GM21381 (cell line): ENCODE measurements around the gene TRAPPC12.

Experiments
- ATAC-seq: cut with Tn5 transposase; IDR thresholded peaks from one replicate; pipeline ENCODE4 v1.9.1; 2021; ENCODE audit warnings: mild to moderate bottlenecking, moderate library complexity; ENCODE audit not compliant: unreplicated experiment

Gene TRAPPC12

DNA sequence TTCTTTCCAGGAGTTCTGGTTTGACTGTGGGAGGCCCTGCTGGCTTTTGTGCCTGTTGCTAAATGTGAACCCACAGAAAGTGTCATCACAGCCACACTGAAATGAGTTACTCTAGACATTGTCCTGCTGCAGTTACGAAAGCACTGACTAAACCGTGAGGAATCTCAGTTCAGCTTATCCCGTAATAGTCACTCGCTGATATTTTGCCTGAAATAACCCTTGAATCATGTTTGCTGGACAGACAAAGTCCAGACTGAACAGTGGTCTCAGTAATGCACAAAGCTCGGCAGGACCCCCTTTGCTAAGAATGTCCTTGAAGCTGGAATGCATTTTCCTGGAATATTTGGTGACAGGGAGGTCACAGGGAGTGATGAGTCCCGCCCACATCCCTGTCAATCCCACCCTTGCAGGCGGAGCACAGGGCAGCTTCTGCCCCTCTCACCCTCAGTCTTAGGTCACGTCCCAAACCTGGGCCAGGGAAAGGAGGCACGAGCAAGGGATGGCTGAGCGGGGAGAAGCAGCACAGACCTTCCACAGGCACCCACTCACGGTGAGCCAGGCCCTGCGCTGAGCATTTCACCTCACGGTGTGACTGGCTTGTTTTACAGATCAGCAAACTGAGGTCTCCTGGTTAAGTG, 86.5 kb downstream of the TRAPPC12 start:
- no peak for ATAC-seq

- ATAC-seq: no peak
These were observed 87.0 kb downstream of the TRAPPC12 start for GRCh38 chr2:3466482-3466863.

DNA sequence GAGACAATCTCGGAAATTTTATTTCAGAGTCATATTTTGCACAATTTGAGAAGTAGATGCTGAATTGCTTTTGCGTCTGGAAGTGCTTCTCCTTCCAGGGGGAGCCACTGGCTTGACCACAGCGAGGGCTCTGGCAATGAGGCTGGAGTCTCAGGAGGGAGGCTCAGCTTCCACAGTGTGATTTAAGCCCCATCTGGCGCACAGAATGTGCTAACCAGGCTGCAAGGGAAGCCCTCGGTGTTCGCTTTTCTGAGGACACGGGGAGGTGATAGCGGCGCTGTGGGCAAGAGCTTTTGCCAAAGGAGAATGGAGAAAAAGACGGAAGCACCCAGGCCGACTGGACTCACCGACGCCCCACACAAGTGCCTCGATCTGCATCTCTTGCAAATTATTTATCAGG, 87.5 kb downstream of the TRAPPC12 start:
- ATAC-seq: no peak

DNA sequence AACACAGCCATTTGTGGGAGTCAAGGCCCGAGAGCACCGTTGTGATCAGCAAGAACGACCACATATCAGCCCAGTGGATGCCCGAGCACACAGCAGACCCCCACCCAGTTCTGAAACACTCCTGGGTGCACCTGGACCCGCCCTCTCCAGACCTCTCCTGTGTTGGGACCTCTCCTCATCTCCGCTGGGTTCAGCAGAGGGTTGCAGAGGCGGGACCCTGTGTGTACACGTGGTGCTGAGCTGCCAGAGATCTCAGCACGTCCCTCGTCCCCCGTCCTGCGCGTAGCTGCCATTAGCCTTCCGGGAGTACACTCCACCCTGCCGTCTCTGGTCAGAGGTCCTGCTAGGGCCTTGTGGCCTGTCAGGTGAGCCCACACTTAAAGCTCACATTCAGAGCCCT, 88.2 kb downstream of the TRAPPC12 start:
- ATAC-seq: no peak

GRCh38 chr2:3468296-3468988, 88.9 kb downstream of the TRAPPC12 start:
- ATAC-seq: no peak

- ATAC-seq: no peak
These were observed 90.0 kb downstream of the TRAPPC12 start for GRCh38 chr2:3469486-3469885.

- no peak for ATAC-seq
These were observed 90.7 kb downstream of the TRAPPC12 start for GRCh38 chr2:3470166-3470651.

GRCh38 chr2:3470856-3471737, 91.6 kb downstream of the TRAPPC12 start:
- no peak for ATAC-seq

- no peak for ATAC-seq
These were observed 92.8 kb downstream of the TRAPPC12 start for GRCh38 chr2:3472296-3472695.

DNA sequence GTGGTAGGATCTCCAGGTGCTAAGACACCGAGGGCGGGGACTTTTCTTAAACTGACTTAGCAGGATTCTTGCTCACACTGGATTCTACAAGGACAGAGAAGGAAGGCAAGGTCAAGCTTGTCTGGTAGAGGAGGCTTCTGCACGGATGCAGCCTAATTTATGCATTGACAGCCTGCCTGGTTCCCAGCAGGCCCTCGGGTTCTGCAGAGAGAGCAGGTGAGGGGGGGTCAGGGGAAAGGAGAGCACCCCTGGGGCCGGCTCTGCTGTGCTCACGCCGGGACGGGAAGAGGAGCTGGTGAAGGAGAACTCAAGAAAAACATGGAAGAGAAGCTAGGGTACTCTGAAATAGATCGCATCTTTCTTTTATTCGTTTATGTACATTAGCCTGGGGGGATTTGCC, 93.5 kb downstream of the TRAPPC12 start:
- ATAC-seq: no peak

GRCh38 chr2:3475771-3476170, 96.3 kb downstream of the TRAPPC12 start:
- ATAC-seq: no peak

- no peak for ATAC-seq
These were observed 97.0 kb downstream of the TRAPPC12 start for GRCh38 chr2:3476321-3476984.

DNA sequence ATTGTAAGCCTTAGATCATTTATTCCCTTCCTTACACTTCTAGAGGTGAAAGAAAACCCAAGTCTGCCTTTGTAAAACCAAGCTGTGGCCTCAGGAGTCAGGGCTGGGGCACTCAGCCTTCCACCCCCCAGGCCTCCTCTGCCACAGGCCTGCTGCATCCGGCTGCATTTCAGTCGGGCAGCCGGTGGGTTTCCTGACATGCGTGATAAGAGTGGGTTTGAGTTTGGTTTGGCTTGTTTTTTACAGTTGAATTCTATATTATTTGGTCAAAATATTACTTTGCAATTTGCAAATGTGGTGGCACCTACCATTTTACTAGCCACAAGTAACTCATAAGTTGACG, 97.5 kb downstream of the TRAPPC12 start:
- ATAC-seq: no peak

DNA sequence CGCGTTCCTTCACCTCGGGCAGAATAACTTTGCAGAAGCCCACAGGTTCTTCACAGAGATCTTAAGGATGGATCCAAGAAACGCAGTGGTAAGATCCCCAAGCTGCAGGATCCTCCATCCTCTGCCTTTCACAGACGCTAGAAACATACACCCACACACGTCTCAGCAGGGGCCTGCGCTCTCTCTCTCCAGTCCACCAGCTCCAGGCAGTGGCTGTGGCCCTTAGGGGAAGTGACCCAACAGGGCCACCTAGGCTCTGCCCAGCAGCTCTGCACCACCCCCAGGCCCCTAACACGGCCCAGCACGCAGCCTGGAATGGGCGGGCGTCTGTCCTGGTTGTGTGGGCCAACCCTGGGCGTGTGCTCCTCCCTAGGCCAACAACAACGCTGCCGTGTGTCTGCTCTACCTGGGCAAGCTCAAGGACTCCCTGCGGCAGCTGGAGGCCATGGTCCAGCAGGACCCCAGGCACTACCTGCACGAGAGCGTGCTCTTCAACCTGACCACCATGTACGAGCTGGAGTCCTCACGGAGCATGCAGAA, 99.4 kb downstream of the TRAPPC12 start:
- ATAC-seq: no peak

DNA sequence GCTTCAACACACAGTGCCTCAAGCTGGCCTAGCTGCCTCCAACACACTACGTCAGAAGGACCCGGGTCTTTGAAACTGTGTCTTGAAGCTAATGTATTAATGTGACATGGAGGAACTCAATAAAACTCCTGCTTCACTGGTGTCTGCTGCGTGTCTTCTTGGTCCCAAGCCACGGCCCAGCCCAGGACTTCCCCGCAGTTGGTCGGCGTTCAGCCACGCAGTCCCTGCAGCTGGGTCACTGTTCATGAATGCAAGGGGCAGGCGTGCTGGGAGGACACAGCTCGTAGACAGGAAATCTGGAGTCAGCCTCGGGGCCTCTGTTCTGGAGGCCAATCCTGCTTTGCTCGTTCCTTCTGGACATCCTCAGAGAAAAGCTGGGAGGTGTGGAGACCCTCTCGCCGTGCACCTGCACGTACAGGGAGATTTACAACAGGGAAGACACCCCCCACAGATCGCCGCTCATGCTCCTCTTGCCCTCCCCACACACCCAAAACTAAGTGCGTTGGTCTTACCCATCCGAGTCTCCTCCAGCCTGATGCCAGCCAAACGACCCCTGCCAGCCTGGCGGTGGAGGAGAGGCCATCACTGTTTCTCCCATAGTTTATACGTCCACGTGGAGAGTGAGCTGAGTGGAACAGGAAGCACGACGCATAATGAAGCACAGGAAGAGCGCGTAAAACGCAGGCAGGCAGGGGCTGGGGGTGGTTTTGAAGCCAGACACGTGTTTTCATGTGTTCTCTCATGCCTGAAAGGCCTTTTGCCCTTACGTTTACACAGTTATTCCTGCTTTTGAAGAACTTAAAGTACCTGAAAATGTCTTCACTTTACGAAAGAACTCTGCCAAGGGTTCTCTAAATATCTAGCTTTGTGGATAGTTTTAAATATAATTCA, 100.2 kb downstream of the TRAPPC12 start:
- no peak for ATAC-seq

- ATAC-seq: no peak
These were observed 101.0 kb downstream of the TRAPPC12 start for GRCh38 chr2:3480352-3481010.

DNA sequence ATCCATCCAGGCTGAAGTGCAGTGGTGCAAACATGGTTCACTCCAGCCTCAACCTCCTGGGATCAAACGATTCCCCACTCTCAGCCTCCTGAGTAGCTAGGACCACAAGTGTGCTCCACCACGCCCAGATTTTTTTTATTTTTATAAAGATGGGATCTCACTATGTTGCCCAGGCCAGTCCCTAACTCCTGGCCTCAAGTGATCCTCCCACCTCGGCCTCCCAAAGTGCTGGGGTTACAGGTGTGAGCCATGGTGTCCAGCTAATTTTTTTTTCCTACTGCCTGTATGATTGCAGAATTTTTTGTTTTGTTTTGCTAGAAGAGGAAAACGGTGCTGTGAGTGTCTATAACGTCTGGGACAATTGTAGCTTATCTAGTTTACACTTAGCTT, 101.5 kb downstream of the TRAPPC12 start:
- no peak for ATAC-seq

DNA sequence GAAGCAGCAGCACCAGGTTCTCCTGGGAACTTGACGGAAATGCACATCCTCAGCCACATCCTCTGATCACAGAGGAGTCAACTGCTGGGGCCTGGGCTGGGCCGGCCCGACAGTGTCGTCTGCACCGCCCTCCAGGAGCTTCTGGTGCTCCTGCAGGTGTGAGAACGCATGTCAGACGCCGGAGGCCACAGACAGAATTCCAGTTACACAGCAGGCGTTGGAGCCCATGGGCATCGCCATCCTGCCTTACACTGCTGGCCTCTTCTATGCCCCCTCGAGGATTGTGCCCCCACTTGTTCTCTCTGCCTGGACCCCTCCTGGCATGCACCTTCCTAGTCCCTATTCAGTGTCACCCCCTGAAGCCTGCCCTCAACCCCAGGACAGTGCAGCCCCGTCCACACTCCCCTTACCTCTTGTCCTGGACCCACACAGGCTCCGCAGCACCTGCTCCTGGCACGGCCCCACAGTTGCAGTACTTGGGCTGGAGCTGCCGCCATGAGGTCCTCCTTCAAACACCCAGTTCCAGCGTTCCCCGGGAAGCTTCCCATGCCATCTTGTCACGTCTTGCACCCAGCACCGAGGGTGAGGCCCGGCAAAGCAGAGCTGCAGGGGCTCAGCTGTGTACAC, 102.4 kb downstream of the TRAPPC12 start:
- no peak for ATAC-seq

DNA sequence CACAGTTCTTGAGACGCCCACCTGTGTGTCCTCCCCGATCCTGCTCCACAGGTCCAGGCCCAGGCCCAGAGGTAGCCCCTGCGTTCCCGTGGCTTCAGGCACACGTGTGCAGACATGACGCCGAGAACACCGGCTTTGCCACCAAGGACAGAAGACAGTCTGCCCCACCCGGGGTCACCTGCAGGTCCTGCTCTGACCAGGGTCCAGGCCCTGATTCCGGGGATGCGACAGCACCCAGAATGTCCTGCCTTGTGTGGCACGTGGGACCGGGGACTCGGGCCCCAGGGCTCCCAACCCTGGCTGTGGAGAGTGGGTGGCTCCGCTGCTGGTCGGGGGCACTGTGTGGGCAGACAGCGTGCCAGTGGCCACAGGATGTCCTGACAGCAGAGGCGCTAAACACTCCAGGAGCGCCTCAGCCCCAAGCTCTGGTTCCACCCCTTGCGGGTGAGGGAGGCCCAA, 102.9 kb downstream of the TRAPPC12 start:
- ATAC-seq: no peak
